Measurements from ENCODE around the gene ABRACL.
"Not testable (repeated sequence)": the region's sequence is repeated elsewhere in the genome, so short reads cannot be mapped to it uniquely, and the experiment has no call there.

Gene ABRACL

DNA sequence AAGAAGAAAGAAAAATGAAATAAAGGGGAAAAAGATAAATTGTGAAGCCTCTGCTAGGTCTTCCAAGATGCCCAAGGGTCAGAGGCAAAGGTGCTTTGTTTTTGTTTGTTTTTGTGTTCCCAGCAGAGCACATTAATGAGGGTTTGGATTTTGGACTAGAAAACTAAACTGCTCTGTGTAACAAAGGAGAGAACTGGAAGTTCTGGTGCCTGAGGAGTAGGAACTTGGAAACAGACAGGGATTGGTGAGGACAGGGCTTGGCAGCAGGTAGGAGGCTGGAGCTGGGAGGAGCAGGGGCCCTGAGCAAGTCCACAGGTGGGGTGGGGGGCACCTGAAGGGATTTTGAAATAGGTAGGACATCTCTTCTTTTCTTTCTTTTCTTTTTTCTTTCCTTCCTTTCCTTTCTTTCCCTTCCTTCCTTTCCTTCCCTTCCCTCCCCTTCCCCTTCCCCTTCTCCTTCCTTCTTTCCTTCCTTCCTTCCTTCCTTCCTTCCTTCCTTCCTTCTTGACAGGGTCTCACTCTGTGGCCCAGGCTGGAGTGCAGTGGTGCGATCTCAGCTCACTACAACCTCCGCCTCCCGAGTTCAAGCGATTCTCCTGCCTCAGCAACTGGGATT is 15.3 kb upstream of the ABRACL start:
- no peak for DNase-seq

DNA sequence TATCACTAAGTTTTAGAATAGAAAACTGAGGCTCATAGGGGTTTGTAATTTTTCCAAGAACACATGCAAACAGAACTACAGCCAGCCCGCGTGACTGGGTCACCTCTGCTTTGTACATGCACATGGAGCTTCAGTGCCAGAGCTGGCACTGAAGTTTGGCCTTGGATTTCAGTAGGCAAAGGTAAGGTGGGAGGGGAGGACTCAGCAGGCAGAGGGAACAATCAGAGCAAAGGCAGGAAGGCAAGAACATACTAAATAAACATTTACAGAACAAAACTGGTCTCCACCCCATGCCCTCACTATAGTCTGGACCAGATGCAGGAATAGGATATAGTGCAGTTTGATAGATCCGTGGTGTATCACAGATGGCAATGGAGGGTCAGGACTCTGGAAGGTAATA is 13.6 kb upstream of the ABRACL start:
- no peak for DNase-seq

DNA sequence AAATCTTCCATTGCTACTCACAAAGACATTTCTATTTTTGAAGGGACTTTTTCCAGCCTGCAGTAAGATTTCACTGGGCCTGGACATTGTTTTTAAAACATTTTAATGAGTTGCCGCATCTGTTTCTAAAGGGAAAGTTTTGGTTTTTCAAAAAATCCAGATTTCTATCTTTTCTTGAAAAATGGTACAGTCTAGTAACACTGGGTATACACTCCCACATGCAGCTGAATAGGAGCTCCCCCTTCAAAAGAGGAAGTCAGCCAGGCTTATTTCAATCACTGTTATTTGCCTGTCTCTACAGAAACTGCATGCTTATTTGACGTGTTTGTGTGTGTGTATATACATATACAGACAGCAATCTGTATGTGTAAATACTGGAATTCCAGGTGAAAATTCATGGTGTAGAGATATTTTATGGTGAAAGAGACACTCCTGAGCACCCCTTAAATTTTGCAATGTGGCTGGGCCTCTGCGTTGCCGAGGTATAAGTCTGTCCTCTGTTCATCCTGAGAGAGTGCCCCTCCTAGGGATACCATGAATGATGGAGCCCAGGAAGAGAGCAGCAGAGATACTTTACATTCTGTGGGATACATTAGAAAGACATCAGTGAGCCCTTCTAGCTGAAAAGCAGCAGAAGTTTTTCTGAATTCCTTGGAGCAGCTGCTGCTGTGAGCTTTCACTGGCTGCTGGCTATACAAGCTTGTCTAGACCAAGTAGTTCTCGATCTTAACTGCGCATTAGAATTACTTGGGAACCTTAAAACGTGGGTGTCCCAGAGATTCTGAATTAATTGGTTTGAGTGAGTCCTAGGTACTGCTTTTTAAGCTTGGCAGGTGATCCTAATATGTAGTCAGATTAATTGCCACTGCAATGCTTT is 12.0 kb upstream of the ABRACL start:
- no peak for DNase-seq

DNA sequence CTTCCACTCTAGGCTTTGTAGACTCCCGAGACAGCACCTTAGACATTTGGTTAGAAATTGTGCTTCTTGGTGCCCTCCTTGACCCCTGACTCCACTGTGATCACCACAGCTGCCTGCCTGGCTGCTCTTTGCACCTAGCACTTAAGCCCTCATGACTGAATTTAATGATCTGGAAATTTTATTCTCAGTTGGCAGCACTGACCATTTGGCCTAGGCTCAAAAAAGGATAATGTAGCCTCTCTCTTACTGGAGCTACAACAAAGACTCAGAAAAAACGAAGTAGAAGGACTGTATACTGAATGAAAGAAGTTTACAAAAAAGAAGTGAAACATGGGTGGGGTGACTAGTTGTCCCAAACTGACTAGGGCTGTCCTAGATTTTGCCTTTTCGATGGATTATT is 11.3 kb upstream of the ABRACL start:
- no peak for DNase-seq

DNA sequence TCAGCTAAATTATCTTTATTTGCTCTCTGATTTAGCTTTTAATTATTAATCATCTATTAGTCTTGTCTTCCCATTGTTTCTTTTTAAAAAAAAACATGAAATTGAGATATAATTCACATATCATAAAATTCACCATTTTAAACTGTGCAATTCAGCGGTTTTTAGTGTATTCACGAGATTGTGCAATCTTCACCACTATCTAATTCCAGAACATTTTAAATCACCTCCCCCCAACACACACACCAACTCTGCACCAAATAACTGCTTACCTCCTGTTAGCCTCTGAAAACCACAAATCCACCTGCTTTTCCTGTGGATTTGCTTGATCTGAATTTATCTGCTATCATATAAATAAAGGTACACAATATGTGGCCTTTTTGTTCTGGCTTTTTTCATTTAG is 8.8 kb upstream of the ABRACL start:
- no peak for DNase-seq

DNA sequence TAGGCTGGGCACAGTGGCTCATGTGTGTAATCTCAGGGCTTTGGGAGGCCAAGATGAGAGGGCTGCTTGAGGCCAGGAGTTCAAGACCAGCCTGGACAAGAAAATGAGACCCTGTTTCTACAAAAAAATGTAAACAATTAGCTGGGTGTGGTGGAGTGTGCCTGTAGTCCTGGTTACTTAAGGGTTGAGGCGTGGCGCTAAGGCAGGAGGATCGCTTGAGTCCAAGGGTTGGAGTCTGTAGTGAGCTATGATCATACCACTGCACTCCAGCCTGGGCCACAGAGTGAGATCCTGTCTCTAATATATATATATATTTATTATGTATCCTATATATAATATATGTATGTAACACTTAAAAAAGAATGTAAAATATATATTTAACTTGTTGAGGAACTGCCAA is 7.9 kb upstream of the ABRACL start:
- DNase-seq: no peak

DNA sequence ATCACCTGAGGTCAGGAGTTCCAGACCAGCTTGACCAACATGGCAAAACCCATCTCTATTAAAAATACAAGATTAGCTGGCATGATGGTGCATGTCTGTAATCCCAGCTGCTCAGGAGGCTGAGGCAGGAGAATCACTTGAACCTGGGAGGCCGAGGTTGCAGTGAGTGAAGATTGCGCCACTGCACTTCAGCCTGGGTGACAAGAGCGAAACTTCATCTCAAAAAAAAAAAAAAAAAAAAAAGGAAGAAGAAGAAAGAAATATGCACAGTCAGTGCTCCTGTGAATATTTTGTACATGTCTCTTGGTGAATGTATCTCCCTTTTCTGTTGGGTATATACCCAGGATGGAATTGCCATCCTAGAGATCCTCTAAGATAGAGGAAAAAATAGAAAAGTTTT is 3.1 kb upstream of the ABRACL start:
- not testable (repeated sequence) for DNase-seq

DNA sequence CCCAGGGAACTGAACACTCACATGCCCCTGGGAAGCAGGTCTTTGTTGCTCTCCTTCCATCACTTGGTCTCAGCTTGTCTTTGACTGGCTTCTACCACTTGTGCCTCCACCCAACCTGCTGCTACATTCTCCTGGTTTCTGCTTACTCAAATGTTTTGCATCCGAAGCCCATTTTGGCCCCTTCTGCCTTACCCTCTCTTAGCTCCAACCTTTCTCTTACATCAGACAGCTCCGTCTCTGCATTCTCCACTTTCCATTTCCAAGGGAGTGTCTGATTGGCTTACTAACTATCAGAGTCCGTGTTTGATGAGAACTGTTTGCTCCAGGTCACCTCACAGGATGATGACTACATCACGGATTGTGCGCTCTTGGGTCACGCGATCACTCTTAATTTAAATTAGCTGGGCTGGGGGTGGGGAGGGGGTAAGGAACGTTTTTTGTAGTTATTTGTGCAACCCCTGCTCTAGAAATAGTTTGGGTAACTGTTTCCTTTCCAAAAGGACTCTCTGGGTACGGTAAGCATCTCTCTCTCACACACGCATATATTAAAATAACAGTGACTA is 844 bp upstream of the ABRACL start:
- peak; percentile 8 for DNase-seq

DNA sequence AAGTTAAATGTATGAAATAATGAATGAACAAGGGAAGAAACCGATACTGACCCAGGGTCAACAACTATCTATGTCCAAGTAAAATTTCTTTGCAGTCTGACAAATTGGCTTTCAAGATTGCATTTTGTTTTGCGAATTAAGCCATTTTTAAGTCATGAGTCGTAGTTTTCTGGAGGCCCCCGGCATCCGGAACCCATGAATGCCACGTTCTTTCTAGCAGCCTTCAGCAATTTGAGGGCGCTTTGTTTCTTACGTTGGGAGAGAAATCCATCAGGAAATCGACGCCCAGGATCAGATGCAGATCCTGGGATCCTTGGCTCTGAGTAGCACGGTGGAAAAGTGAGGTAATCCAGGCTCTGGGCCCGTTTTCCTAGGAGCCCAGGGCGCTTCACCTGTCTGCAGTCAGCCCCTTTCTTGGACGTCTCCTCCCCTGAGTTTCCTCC is 309 bp upstream of the ABRACL start:
- DNase-seq: no peak

DNA sequence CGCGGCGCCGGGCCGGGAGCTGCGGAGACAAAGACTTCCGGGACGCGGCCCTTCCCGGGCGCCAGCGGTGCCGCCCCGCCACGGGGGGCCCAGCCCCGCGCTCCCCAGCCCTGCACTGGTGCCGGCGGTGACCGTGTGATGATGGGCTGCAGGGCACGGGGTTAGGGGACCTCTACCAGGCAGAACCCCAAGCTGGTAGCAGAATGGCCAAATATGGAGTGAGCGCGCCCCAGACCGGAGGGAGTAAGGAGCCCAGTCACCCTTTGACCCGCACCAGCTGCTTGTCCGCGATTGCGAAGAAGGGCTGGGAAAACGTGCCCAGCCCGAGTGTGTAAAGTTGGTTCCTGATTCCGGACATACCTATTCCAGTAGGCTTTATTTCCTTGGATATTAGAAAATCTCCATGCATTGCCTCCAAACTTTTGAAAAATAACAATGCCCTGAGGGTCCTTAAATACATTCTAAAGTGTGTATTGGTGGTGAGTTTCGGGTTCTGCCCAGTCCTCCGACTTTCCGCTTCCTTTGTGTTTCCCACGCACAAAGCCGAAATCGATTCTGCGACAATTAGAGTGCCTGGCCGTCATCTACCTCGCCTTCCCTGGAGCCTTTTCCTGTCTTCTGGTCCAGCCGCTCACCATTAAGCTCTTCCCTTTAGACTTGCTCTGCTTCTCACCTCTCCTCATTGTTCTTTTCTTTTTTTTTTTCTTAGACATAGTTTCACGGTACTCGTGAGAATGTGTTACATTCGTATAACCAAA is 1.1 kb downstream of the ABRACL start:
- DNase-seq: peak; percentile 9

DNA sequence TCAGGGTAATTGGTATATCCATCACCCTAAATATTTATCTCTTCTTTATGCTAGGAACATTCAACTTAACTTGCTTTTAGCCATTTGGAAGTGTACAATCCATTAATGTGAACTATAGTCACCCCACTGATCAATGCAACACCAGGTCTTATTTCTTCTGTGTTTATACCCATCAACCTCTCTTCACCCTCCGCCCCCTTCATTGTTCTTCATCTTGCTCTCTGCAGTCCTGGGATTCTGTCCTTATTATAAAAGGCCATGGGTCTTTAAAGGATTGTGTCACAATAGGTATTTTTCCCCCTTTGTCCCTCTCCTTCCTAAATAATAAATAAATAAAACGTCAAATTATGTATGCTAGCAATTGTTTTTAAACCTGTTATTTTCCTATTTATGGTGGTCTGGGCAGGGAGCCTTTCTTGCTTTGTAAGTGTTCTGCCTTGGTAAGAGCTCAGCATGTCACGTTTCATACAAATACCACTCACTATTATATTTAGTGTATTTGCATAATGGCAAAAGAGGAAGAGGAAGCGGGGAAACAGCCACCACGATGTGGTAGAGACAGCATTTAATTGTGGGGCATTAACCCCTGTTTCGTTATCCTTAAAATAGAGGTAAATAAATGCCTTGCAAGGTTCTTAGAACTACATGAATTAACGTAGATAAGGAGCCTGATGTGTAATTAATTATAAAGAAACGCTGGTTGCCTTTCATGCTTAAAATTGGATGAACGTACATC is 1.9 kb downstream of the ABRACL start:
- peak; percentile 13 for DNase-seq

DNA sequence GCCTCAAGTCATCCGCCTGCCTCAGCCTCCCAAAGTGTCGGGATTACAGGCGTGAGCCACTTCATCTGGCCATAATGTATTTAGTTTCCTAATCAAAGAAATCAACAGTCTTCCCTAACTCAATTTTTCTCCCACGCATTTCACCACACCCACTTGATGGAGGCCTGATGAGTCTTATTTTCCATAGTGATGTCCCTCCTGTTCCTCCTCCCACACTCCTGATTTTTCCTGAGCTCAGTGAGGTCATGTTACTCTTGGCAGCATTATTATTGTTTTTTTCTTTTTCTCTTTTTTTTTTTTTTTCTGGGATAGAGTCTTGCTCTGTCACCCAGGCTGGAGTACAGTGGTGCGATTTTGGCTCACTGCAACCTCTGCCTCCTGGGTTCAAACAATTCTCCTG is 8.9 kb downstream of the ABRACL start:
- DNase-seq: no peak

DNA sequence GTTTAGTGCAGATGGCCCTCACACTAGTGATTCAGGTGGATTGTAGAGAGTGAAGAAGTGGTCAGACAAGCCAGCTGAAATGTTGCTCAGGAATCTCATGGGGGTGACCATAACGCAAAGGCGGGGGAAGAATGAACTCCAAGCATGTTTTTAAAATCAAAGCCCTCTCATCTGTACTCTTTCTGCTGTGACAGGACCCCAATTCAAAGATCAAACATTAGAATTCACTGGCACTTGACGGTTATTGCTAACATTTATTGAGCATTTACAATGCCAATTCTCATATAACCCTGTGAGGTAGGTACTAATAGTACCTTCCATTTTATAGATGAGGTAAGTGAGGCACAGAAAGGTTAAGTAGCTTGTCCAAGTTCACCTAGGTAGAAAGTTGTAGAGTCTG is 15.7 kb downstream of the ABRACL start:
- DNase-seq: no peak

DNA sequence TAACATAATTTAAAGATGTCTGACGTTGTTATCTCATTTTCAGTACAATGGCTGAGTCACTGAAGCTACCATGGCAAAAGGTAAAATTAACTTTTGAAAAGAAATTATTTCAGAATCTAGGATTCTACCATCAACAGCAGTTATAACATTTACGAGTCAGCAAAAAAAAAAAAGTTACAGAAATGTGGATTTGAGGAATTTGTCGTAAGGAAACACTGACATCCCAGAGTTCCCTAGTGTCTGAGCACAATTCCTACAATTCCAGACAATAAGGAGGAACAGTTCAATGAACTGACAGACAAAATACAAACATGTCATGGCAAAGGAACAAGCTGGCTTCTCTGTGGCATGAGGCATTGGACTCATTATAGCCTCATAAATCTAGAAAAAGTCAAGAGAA is 19.1 kb downstream of the ABRACL start:
- DNase-seq: no peak

DNA sequence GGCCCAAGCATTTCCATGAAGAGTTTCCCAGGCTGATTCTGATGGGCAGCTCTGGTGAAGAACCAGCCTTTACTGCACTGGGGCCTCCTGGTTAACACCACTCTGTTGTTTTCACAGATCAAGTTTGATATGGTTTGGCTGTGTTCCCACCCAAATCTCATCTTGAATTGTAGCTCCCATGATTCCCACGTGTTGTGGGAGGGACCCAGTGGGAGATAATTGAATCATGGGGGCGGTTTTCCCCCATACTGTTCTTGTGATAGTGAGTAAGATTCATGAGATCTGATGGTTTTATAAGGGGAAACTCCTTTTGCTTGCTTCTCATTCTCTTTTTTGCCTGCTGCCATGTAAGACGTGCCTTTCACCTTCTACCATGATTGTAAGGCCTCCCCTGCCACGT is 20.4 kb downstream of the ABRACL start:
- not testable (repeated sequence) for DNase-seq

DNA sequence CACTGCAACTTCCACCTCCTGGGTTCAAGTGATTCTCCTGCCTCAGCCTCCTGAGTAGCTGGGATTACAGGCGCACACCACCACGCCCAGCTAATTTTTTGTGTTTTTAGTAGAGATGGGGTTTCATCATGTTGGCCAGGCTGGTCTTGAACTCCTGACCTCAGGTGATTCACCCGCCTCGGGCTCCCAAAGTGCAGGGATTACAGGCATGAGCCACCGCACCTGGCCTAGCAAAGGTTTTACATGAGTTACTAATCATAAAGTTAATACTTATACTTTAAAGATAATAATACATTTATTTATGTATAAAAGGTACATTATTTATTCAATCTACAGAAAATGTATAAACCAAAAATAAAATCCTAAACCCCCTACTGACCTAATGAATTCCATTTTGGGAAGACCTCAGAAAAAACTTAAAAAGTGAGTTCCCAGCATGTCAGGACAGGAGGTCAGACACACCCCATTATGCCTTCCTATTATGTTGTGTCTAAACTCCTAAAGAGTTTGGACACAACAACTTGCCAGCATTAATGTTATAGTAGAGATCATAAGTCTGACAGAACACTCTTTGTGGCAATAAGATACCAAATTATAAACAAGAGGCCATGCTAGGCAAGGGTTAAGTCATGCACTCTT is 21.7 kb downstream of the ABRACL start:
- DNase-seq: not testable (repeated sequence)

DNA sequence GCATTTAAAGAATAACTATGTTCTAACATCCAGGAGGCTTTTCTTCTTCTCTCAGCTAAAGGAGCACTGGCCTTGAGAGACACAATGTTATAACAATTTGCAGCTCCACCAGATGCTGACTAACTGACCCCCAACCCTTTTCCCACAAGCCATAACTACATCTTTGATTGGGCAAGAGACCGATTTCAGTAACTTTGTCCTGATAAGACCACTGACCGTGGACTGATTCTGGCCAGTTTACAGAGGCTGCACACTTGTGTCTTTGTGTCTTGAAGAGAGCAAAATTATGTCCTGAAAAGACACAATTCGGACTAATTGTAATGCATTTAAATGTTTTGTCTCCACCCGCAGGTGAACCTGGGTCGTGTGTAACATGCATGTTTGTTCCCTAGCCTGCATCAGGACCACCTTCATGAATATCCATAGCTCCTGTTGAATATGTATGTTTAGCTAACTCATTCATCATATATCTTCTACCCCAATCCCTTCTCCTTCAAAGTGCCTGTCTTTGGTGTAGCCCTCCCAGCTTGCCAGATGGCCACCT is 22.3 kb downstream of the ABRACL start:
- DNase-seq: no peak

DNA sequence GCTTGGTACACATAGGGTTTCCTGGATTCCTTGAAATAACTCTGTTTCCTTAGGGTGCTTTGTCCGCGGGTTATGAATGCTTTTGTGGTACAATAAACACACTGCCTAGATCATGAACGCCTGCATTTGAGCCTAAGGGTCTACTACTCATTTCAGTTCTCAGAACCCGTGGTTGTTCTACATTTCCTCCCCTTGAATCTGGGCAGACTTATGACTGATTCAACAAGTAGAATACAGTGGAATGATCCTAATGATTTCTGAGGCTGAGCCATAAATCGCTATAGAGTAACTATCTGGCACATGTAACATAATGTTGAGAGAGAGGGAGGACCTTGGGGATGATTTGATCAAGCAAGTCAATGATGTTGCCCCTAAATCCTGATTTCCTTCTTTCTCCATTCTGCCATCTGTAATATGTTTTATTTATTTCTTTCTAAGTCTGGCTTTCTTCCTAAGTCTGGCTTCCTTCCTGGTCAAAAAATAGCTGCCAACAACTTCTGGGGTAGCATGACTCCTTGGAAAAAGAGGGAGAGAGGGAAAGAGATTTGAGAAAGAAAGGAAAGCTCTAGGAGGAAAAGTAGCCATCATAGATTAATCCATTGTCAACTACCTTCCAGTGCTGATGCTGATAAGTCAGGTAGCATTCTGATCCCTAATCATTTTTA is 23.0 kb downstream of the ABRACL start:
- DNase-seq: no peak

DNA sequence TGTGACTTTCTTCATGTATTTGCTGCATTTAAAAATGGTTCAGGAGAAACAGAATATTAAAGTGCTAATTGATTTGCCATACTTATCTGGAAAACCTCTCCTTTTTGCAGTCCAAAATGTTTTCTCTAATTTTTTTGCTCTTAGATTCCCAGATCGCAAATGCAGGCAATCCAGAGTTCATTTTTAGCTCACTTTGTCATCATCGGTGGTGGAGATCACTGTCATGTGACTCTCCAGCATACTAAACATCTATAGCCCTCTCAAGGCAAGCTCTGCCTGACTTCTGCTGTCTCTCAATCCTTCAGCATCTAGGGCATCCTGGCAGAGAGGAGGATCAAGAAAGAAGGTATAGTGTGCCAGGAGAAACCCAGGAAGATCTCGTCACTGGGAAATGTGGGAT is 24.8 kb downstream of the ABRACL start:
- DNase-seq: no peak

DNA sequence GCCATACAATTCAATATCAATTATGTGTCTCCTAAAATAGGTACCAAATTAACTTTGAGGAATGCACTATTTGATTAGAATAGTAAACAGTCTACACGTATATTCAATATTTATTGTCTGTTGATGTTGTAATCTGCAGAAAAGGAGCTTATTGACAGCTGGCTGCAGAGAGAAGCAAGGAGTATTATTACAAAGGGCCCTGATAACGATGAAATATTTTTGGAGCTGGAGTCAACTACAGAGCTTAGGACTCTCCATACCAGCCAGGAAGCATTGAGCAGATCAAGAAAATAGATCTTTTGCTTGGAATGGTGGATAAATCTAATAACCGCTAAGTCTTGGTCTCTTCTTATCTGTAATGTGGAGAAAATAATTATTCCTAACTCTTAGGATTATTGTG is 25.5 kb downstream of the ABRACL start:
- no peak for DNase-seq

DNA sequence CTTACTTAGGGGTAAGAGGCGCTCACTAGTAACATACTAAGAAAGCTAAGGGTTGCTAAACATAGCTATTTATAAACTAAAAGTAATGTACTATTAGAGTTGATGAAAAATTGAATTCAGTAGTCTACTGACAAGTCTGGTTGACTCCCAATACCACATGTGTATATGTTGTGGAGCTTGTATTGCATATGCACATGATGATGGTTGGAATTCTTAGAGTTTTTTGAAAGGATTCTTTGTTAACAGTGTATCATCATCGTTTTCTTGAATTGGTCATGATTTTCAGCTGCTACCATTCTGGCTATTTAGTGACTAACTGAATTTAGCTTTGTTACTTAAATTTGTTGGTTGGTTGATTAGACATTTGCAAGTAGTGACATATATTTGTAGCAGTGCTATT is 27.2 kb downstream of the ABRACL start:
- no peak for DNase-seq

Measured in CD4-positive, alpha-beta T cell treated with Interferon gamma for 1 hour (primary cell).